ENCODE results near the gene BTBD9. TPM values are rescaled to one million over a fixed set of nuclear protein-coding genes. Genes with fewer than 3 reads are reported as not detected.

Gene BTBD9
- total RNA-seq, 4 donors from 2014 or later, result 17.3 to 50.3 (median 37.8) TPM

- no peaks in the 10 kb centered on the region for H3K27me3 ChIP-seq
- peaks cover 0 to 7% (median 0%) of the 10 kb centered on the region in 4 donors for H3K9me3 ChIP-seq
- TF ChIP-seq CTCF (IDR thresholded peaks at IDR 0.05), result no peak
- no peak for TF ChIP-seq POLR2A (IDR thresholded peaks at IDR 0.05)
- H3K36me3 ChIP-seq, result peaks cover 0 to 8% (median 0%) of the 10 kb centered on the region in 3 donors
- H3K4me1 ChIP-seq, result no peaks in the 10 kb centered on the region
- no peak overlapping the region for H3K27ac ChIP-seq
- no peak overlapping the region for H3K4me3 ChIP-seq
- no peak for DNase-seq
Measured at GRCh38 chr6:38524436-38525145, 115.1 kb downstream of the BTBD9 start.

DNA sequence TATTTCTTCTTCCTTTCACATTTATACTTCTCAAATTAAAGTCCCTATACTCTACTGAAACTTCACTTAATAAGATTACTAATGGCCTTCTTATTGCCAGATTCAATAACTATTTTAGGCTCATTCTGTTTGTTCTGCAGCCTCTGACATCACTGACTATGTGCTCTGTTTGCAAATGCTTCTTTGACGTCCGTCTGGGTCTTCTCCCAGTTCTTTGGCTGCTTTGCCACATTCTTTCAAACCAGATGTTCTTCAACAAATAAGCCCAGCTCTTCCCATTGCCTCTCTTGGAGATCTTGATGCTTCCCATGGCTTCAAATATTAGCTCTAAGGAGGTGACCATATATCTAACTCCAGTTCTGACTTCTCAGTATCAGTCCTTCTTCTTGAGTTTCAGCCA is 117.4 kb downstream of the BTBD9 start:
- Histone ChIP-seq H3K4me1 (no peaks in the 10 kb centered on the region), H3K27me3 (no peaks in the 10 kb centered on the region), H3K9me3 (peaks cover 0 to 7% (median 0%) of the 10 kb centered on the region in 4 donors), H3K27ac (no peak overlapping the region), H3K4me3 (no peak overlapping the region), H3K36me3 (peaks cover 0 to 8% (median 0%) of the 10 kb centered on the region in 3 donors)
- no peak for DNase-seq
- TF ChIP-seq POLR2A (IDR thresholded peaks at IDR 0.05) (no peak), CTCF (IDR thresholded peaks at IDR 0.05) (no peak)

- Histone ChIP-seq H3K4me1 (no peaks in the 10 kb centered on the region), H3K9me3 (no peaks in the 10 kb centered on the region), H3K4me3 (no peak overlapping the region), H3K27me3 (no peaks in the 10 kb centered on the region), H3K36me3 (no peaks in the 10 kb centered on the region), H3K27ac (no peak overlapping the region)
- TF ChIP-seq POLR2A (IDR thresholded peaks at IDR 0.05) (no peak), CTCF (IDR thresholded peaks at IDR 0.05) (no peak)
- no peak for DNase-seq
Measured at GRCh38 chr6:38518511-38519304, 121.0 kb downstream of the BTBD9 start.

DNA sequence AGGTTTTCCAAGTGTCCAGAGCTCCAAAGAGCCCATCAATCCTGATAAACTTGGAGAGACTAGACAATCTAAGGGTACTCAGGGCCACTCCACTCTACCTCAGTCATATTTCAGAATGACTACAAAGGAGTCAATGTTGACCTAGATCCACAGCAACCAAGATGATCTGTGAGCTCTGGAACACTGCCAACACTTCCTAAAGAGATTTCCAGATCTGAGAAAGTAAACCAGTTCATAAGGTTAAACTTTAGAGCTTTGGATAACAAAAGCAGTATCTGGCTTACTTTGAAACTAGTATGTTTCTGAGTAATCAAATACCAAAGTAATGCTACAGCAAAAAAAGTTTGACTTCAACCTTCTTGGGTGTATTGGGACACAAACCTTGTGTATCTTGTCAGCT is 122.7 kb downstream of the BTBD9 start:
- Histone ChIP-seq H3K4me3 (no peak overlapping the region), H3K9me3 (no peaks in the 10 kb centered on the region), H3K27ac (no peak overlapping the region), H3K4me1 (no peaks in the 10 kb centered on the region), H3K36me3 (no peaks in the 10 kb centered on the region), H3K27me3 (no peaks in the 10 kb centered on the region)
- no peak for TF ChIP-seq CTCF (IDR thresholded peaks at IDR 0.05)
- no peak for TF ChIP-seq POLR2A (IDR thresholded peaks at IDR 0.05)
- no peak for DNase-seq

GRCh38 chr6:38514399-38514798 is 125.3 kb downstream of the BTBD9 start:
- Histone ChIP-seq H3K4me1 (no peaks in the 10 kb centered on the region), H3K4me3 (no peak overlapping the region), H3K27me3 (no peaks in the 10 kb centered on the region), H3K27ac (no peak overlapping the region), H3K9me3 (no peaks in the 10 kb centered on the region), H3K36me3 (no peaks in the 10 kb centered on the region)
- DNase-seq, result no peak
- TF ChIP-seq POLR2A (IDR thresholded peaks at IDR 0.05) (no peak), CTCF (IDR thresholded peaks at IDR 0.05) (no peak)

Measured in Peyer's patch (tissue), 4 donors.